GM19397 (cell line): ENCODE data around the gene SETBP1.

ENCODE experiments used
- ATAC-seq: cut with Tn5 transposase; IDR thresholded peaks from one replicate; pipeline ENCODE4 v1.9.1; 2021; ENCODE audit warnings: mild to moderate bottlenecking, moderate library complexity; ENCODE audit not compliant: unreplicated experiment

Gene SETBP1

DNA sequence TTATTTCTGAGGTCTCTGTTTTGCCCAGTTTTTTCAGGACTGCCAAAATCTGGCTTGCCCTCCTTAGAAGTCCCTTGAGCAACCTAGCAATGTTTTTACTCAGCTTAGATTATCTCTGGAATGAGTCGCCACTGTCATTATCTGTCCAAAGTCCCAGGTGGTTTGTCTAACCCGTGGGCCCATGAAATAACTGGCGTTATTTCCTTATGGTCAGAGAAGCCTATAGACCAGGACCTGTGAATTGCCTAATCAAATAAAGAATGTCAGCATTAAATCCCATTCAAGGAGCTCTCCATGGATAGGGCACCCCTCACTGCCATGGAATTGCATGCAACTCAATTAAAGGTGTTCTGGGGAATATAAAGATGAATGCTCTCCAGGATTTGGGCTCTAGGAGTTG lies 373.9 kb downstream of the SETBP1 start:
- no peak for ATAC-seq

DNA sequence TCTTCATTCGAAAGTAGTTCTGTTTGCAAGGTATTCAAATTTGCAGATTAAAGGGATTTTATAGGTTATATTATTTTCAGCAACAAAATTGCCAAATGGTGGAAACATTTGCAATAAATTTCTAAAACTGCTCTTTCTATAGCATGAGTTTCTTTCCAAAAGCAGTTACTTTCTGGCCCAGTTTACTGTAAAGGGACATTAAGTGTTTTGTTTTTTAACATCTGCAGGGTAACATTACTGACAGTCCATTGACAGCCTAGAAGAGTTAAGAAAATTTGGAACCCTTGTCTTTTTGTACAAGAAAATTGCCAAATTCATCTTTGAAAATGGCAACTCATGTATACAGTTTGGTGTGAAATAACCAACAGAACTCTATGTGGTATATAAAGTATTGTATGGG lies 375.1 kb downstream of the SETBP1 start:
- no peak for ATAC-seq

DNA sequence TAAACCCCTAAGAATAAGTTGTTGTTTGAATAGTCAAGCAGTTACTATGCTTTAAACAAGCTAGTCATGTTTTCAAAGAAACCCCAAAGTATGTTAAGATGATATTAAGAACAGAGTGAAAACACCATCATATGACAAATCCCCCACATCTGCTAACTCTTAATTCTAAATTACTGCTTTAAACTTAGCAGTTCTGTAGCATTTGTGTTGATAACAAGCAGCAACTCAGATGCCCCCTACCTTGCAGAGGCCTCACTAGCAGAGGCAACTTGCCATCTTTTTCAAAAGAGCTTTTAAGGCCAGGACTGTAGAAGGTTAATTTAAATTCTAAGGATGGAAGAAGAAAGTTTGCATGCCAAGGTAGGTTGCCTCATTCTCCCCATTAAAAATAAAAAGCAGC lies 376.2 kb downstream of the SETBP1 start:
- no peak for ATAC-seq

DNA sequence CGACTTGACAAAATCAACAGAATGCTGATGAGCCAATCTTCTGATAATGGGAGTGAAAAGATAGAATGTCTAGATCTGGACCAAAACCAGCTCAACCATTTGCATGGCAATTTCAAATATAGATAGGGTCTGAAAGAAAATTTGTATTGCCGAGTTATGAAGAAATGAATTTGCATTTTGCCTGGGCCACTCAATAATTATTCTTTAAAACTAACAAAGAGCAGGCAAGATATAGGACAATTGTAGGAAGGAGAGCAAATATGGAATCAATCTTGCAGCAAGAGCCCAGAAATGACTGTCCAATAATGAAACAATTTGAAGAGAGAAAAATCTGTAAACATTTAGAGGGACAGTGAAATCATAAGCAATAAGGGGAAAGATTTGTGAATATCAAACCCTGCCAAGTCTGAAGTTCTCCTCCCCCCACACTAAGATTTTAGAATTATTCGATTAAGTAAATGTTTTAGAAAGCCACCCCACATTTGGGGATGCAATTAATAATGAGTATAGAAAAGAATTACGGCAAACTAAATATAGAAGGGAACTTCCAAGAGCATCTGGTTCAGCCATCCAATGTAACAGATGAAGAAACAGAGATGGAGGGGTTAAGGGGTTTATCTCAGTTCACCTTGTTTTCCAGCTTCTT lies 377.4 kb downstream of the SETBP1 start:
- no peak for ATAC-seq

DNA sequence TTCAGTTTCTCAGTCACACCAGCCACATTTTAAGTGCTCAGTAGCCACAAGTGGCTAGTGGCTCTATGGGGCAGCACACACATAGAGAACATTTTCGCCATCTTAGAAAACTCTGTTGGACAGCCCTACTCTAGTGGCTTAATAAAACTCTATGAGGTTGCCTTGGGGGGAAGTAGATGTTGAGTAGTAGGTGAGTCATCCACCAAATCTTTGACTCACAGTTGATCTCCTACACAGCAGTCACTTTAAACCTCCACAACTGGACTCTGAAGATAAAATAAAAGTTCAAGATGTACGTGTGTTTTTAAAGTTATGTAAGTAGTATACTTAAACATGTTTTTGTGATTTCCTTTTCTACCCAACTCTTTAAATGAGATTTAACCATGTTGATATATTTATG lies 379.0 kb downstream of the SETBP1 start:
- ATAC-seq: no peak

DNA sequence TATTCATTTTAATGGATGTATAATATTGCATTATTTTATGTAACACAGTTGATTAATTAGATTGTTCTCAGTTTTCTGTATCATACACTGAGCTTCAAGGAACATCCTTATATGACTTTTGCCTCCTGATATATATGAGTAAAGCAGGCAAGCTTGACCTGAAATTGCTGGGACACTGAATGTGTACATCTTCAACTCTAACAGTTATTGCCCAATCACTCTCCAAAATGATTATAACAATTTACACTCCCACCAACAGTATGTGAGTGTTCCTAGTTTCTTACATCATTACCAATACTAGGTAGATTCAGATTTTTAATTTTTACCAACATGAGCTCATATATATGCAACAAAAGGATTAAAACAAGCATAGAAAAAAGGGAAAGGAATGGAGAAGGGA lies 379.4 kb downstream of the SETBP1 start:
- no peak for ATAC-seq

DNA sequence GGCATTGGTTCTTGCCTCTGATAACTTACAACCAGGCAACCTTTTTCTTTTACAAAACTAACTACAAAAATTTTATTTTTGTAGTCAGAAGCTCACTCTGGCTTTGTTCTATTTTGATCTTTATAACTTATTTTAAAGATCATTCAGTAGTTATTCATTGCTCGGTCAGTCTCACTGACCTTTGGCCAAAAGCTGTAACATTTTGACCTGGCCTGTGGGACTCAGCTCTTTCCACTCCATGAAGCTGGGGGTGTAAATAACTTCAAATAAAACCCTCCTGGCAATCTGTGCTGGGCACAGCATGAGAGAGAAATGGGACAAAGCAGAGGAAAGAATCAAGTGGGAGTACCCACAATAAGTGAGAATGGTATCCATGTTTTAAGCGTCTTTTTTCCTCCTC lies 380.7 kb downstream of the SETBP1 start:
- ATAC-seq: no peak

DNA sequence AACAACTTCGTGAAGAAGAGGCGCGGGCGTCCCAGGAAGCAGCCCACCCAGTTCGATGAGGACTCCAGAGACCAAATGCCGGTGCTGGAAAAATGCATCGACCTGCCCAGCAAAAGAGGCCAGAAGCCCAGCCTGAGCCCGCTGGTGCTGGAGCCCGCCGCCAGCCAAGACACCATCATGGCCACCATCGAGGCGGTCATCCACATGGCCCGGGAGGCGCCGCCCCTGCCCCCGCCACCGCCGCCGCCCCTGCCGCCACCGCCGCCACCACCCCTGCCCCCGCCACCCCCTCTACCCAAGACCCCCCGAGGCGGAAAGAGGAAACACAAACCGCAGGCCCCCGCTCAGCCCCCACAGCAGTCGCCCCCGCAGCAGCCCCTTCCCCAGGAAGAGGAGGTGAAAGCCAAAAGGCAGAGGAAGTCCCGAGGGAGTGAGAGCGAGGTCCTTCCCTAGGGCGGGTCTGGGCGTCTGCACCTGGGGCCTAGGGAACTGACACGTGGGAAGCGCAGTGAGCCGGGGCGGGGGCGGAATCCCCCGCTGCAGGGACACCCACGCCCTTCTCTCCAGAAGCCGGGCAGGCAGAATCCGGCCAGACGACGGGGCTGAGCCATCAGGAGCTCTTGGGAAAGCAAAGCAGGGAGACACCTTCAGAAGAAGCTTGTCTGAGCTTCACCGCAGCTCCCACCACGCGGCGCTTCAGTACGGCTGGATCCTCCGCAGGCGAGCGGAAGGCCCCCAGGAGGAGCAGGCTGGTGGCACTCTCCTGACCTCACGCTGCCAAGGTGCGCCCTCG lies 382.8 kb downstream of the SETBP1 start:
- ATAC-seq: no peak

DNA sequence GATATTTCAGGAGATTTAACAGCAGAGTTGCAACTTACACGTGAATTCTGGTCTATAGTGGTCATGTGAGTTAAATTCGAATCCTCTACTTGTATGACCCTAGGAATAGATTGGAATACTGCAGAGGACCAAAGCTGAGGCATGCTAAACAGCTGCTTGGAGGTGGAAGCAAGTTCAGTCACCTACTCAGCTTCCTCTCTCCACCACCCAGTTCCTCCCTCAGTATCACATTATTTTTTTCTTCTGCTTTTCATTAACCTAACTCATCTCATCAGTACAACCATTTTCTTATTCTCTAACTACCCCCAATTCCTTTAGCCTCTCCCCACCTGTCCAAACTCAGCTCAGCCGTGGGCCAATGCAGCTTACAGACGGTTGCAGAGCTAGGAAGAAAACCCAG lies 385.5 kb downstream of the SETBP1 start:
- no peak for ATAC-seq

DNA sequence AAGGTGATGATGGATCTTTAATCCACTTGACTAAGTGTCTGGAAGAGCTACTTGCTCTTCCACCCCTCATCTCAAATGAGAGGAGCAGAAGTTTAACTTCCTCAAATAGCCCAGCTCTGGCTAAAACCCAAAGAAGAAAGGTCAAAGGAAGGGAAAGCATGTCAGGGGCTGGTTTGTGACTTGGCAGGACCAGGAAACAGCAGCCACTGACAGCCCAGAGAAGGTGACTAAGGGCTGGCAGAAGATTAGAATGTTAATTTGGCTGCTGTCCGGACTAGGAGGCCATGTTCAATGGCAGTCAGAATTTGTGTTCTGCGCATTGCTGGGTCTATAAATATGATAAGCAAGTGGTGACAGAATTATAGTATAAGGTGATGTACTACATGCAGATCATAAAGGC lies 386.2 kb downstream of the SETBP1 start:
- ATAC-seq: no peak

DNA sequence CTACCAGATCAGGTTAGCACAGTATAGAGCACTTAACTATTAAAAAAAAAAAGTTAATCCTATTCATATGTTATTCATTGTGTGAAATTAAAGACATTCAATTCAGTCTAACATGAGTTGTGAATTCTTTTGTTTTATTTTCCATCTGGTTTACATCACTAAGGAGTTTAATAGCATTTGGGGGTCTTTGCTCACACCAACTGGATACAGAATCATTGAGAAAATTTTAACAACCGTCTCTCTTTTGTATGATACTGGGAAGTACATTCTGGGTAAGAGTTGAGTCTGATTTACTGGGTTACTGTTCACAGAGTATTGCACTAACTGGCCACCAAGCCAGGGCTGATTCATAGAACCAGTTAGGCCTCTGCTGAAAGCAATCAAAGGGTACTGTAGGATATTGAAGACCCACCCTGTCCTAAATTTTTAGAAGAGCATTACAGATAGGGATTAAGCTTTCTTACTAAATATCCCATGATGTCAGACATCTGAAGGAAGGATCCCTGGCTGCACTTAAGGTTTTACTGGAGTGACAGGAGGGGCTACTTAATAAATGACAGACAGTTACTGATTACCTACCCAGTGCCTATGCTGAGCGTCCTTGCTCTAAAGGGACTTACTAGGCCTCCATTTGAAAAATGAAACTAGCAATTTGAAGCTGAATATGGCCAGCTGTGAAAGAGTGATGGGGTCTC lies 387.9 kb downstream of the SETBP1 start:
- no peak for ATAC-seq

DNA sequence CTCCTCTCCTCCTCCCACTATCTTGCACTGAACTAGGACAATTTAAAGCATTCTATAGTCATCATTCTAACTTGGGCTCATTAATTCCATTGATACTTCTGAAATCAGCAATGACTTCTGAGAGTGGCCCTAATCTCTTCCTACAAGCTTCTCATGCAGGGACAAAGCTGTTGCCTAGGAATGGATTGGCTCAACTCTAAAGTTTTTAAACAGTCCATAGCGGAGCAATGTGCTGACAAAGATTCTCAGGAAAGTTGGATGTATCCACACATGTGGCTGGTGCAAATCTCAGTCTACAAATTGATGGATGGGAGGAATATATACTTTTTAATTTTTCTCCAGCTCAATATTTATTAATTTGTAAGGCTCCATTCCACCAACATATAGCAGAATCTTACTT lies 388.9 kb downstream of the SETBP1 start:
- ATAC-seq: no peak

DNA sequence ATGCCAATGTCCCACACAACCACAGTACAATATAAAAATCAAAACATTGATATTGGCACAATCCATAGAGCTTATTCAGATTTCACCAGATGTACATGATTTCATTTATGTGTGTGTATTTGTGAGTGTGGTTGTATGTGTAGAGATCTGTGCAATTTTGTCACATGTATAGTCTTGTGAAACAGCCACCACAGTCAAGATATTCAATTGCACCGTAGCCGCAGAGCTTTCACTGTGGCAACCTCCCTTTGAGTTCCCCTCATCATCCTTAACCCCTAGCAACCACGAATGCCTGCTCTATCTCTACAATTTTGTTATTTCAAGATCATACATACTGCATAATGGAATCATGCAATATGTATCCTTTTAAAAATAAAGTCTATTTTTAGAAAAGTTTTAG lies 391.3 kb downstream of the SETBP1 start:
- no peak for ATAC-seq

DNA sequence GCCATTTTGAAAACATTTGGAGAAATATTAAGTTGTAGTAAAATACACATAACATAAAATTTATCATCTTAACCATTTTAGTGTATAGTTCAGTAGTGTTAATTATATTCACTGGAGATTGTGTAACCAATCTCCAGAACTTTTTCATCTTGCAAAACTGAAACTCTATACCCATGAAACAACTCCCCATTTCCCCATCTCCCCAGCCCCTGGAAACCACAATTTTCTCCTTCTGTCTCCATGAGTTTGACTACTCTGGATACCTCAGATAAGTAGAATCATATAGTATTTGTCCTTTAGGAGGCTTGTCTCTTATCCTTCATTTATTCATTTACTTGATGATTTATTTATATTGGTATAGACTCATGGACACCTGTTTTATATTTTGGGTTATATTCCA lies 392.9 kb downstream of the SETBP1 start:
- ATAC-seq: no peak

DNA sequence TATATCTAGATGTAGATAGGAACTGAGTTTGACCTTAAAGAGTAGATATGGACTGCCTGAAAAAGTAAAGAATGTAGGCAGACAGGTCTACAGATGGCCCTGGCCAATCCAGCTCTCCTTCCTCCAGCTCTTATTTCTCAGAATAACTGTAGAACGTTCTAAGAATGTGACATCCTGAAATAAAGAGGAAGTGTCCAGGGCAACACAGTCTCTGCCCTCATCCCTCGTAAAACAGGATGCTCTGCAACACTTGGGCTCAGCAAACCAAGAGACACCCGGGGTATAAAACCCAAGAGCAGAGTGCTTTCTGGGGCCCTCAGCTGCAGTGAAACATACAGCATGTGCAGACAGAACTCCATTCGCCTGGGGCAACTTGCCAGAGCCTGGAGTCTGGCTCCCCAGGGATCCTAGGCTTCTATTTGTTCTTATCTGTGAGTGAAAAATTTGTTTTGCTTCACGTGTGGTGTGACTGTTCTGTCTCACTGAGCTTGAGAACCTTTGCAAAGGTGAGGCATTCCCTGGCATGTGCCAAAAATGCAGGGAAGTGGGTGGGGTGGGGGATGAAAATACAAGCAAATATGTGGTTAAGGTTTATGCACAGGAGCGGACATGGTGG lies 401.0 kb downstream of the SETBP1 start:
- ATAC-seq: no peak

DNA sequence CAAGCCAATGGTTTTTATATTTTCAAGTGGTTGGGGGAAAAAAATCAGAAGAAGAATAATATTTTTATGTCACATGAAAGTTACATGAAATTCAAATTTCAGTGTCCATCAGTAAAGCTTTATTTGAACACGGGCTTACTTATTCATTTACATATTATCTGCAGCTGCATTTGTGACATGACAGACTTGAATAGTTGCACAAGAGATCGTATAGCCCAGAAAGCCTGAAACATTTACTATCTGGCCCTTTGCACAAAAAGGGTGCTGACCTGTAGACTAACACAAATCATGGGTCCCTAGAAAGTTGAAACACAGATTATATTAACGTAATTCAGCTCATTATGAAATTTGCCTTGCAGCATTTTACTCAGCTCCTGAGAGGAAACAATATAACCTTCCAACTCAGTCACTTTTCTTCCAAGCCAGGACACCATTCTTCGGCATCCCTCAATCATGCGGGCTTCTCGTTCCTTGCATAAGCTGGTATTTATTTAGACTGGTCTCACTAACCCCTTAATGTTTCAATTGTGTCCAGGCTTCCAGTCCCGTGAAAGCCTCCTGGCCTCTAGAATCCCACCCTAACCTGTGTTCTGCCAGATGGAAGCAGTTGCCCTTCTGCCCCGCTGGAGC lies 402.7 kb downstream of the SETBP1 start:
- no peak for ATAC-seq

DNA sequence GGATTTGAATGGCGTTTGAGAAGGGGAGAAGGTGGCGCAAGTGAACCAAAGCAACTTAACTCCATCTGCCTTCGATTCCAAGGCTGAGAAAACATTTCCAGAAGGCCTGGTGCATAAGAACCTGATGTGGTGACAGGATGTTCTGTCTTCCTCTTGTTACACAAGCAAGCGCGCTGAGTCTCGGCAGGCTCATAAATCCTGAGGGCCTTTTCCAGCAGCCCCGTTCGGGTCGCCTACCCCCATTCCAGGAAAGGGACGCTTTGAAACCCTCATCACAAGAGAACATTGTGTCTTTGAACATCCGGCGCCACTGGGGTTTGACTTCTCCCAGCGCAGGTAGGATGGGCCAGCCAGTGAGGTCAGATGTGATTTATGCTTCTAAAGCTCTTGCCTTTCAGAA lies 403.5 kb downstream of the SETBP1 start:
- no peak for ATAC-seq

DNA sequence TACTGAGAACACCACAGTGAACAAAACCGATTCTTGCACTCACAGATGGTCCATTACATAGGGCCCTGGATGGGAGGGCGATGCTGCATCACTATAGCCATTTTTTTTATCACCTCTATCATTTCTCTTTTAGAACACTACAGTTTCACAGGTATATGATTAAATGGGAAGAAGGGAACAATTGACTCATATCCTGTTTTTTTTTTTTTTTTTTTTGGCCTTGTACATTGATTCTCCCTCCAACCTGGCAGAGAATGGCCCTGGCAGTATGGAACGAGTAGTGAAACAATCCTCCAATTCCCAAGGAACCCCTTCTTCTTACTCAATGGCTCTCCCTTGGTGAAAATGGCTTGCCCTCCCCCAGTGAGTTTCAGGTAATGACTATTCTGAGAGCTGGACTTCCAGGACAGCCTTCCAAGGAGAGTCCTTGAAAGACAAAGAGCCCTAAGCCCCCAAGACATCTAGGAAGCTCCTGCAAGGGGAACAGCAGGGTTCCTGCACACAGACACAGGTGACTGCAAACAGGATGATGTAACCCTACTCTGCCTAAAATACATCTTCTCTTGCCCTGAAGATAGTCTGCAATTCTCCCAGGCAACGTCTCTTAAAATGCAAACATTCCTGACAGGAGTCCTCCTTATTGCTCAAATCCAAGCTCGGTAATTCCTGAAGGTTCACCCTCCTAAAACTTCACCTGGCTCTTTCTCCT lies 405.4 kb downstream of the SETBP1 start:
- no peak for ATAC-seq

DNA sequence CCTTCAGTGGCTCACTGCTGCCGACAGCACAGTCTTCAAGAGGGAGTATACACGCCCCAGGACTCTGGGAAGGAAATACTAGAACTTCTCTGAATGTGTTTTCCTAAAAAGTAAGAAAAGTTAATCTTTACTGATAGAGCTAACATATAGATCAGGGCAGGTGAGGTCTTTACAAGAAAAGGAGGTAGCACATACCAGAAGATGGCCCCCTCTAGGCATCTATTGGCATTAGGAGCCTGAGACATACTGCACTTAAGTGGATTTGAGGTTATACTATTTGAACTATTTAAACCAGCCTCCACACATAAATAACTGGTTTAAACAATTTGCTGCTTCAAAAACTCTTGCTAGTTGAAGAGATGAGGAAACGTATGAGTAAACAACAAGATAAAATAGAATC lies 406.1 kb downstream of the SETBP1 start:
- no peak for ATAC-seq

DNA sequence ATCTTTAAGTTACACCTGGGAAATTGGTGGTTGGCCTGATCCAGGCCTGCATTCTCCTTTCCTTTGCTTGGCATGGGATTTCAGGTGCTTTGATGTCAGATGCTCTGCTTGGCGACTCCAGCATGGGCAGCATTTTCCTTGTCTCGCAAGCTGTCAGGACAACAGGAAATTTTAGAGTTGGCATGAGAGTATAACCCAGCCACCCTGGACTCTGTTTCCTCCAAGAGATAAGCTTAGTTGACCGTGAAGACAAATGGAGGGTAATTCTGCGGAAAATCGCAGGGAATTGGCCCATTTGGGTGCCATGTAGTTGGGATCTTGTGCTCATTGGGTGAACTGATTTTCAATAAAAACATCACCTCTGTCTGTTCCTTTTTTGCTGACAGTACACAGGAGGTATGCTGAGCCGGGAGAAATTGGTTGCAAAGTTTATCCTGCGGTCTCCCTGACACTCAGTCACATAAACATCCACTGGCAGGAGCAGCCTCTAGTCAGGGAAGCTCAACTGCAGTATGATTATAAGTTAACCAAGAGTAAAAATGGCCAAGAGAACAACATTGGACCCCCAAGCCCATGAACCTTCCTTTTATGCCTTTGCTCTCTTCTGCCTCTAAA lies 409.9 kb downstream of the SETBP1 start:
- no peak for ATAC-seq
